Activated T-cell treated with anti-CD3 and anti-CD28 coated beads for 4 hours (primary cell): ENCODE measurements around the gene DAB2IP.
"Not testable (repeated sequence)": the region's sequence is repeated elsewhere in the genome, so short reads cannot be mapped to it uniquely, and the experiment has no call there.

ENCODE experiments used
- DNase-seq: peaks from one replicate; pipeline ENCODE4 v3.0.0-alpha.2; 2020

Gene DAB2IP

DNA sequence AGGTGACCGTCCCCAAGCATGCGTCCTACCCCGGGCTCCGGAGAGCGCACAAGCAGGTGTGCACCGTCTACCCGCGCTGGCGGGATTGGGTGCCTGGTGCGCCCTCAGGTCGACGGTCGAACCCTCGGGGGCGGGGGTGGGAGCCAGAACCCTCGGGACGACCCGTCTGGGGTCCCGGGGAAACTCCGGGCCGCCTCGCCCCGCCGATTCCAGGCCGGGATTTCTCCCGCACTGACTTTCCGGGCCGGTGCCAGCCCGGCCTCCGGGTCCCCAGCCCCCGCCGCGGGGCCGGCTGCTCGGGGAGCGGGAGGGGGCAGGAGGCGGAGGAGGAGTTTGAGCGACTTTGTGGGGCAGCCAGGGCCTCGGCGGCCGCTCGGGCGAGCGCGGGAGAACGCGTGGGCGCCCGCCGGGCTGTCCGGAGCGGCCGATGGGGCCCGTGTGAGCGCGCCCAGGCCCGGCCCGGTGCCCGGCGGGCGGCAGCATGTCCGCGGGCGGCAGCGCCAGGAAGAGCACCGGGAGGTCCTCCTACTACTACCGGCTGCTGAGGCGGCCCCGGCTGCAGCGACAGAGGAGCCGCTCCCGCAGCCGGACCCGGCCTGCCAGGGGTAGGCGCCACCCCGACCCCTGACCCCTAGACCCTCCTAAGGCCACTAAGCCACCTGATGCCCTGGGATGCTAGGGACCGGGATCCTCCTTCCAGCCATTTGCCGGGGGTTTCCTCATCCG, at the start of gene DAB2IP:
DAB2IP (plus strand) TSS at position 340 of the 726 bp plus-strand sequence; CDS start at position 482, 142 bp downstream.
- no peak for DNase-seq

DNA sequence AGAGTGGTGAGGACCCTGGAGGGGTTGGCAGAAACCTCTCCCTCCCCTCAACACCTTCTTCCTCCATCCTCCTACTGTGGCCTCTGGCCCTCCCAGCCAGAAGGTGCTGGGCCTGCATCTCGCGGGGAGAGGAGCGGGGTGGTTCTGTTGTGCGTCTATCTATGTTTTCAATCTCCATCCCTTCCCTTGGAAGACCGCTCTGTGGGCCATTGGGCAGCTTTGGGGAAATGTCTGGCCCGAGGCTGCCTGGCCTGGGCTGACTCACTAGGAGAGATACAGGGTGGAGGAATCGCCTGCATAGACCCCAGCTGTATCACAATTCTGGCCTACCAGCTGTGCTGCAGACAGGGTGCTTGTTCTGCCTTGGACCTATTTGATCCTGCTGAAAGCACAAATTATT, 48.4 kb upstream of the DAB2IP start:
- no peak for DNase-seq

- DNase-seq: no peak
These were observed 47.2 kb upstream of the DAB2IP start for GRCh38 chr9:121604242-121604641.

DNA sequence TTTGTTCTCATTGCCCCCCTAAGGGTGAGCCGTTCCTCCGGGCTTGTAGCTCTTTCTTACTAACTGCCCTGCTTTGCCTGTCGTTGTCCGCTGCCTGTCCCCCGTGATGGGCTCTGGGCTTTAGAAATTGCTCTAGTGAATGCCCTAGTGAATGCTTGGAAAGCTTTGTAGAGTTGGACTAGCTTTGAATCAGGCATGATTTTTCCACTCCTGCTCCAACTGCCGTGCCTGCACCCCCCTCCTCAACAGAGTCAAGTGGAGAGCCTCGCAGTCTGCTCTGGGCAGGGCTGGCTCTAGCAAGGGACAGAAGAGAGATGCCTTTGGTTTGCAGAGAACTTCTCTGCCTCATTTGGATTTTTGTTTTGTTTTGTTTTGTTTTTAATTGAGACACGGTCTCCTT, 46.8 kb upstream of the DAB2IP start:
- DNase-seq: no peak

DNA sequence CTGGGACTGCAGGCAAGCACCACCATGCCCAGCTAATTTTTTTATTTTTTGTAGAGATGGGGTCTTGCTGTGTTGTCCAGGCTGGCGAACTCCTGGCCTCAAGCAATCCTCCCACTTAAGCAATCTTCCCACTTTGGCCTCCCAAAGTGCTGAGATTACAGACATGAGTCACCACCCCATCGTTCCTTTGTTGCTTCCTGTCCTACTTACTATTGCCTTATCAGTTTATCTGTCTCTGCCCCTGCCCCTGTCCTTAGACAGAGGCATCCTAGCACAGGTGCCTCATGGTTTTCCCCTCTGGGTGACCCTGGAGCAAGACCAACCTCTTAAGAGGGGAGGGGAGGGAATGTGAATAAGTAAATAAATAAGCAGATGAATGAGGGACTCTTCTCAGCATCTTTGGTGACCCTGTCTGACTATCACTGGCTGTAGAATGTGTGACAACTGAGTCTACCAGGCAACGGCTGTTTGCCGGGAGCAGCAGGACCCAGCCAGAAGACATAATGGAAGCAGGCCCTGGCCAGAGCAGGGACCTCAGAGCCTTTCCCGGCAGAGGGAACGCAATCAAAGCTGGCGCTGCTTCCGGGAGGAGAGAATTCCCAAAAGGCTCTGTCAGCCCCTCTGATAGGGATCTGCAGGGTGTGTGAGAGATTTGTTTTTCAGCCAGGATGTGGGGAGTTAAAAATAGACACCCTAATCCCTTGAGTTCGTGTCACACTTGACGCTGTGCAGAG, 43.8 kb upstream of the DAB2IP start:
- DNase-seq: no peak

GRCh38 chr9:121608168-121608853, 43.1 kb upstream of the DAB2IP start:
- DNase-seq: no peak

GRCh38 chr9:121609822-121610637, 41.4 kb upstream of the DAB2IP start:
- DNase-seq: no peak

GRCh38 chr9:121610638-121610953, 40.8 kb upstream of the DAB2IP start:
- DNase-seq: no peak

DNA sequence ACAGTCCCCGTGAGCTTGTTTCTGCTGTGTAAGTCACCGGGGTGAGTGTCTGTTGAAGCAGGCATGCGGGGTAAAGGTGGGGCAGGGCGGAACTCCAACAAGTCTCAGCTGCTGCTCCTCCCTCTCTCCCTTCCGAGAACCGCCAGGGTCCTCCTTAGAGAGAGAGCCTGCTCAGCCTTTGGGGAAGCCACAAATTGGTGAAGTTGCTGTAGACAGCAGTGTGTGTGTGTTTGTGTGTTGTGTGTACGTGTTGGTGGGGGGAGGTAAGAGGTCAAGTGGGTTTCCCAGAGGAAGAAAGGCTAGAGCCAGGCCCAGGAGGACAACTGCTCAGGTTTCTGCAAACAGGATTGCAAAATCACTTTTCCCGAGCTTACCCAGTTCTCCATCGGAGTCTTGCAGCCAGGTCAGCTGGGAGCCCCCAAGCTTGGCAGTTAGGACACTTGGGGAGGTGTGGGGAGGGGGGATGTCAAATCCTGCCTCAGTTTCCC, 38.9 kb upstream of the DAB2IP start:
- DNase-seq: no peak

GRCh38 chr9:121613009-121613752, 38.3 kb upstream of the DAB2IP start:
- DNase-seq: no peak

DNA sequence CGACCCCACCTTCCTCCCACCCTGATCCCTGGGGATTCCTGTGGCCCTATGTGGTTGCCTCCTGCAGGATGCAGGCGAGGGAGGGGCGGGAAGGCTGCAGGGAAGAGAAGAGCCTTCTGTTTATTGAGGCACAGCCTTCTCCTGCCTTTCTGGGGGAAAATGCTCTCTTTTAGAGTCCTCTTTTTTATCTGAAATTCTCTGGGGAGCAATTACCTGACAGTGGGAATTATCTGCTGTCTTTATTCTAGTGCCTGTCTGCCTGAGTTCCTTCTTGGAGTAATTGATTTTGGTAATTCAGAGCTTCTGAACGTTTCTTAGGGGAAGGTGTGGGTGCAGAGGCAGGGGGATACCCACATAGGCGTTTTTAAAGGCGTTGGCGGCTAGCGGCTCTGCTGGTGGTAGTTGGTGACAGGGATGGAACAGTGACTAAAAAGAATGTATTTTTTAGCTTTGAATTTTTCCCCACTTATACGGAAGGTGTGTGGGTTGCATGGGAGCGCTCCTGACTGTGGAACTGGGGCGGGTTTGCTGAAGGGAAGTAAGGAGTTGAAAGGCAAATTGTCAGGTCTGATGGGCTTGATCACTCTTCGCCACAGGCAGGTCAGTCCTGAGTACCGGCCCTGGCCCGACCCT, 35.2 kb upstream of the DAB2IP start:
- no peak for DNase-seq

GRCh38 chr9:121618504-121618903, 32.9 kb upstream of the DAB2IP start:
- no peak for DNase-seq

DNA sequence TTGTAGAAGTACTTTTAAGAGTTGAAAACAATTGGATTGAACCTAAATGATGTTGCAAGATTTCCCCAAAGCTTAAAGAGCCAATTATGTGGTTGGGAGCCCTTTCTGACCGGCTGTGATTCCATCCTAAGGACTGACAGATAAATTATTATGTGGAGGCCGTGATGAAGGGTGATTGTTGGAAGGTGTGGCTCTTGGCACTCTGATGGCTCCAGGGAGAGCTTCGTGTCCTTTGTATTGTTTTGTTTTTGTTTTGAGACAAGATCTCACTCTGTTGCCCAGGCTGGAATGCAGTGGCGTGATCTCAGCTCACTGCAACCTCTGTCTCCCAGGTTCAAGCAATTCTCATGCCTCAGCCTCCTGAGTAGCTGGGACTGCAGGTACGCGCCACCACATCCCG, 32.5 kb upstream of the DAB2IP start:
- DNase-seq: not testable (repeated sequence)

DNA sequence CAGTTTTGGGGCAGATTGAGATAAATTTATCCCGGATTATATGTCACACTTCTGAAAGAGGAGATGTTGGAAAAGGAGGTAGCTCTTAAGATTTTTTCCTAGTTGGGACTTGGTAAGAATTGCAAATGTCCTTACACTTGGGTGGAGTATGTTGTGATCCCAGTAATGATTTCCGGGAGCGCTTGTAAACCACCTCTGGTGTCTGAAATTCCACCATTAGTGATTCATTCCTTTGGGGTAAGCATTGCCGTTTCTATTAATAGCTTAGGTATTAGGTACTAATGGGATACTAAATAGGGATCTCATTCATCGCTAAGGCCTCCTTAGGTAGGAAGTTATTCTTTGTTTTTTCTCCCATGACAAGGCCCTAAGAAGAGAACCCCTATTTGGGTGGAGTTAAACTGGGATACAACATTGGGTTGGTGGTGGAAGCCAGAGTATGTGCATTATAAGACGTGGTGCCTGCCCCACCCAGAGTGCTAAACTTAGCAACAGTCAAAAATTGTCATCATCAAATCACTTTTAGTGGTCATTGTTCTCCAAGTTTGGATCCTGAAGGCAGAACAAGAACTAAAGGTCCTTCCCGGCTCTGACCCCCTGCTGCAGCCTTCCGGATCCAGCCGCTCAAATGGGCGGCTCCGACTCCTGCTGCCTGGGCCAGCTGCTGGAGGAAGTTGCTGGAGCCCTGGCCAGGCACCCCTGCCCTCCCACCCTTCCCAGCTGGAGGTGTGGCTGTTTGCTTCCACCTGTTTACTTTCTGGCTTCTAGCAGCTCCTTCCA, 31.7 kb upstream of the DAB2IP start:
- DNase-seq: no peak

GRCh38 chr9:121620325-121620673, 31.1 kb upstream of the DAB2IP start:
- no peak for DNase-seq

DNA sequence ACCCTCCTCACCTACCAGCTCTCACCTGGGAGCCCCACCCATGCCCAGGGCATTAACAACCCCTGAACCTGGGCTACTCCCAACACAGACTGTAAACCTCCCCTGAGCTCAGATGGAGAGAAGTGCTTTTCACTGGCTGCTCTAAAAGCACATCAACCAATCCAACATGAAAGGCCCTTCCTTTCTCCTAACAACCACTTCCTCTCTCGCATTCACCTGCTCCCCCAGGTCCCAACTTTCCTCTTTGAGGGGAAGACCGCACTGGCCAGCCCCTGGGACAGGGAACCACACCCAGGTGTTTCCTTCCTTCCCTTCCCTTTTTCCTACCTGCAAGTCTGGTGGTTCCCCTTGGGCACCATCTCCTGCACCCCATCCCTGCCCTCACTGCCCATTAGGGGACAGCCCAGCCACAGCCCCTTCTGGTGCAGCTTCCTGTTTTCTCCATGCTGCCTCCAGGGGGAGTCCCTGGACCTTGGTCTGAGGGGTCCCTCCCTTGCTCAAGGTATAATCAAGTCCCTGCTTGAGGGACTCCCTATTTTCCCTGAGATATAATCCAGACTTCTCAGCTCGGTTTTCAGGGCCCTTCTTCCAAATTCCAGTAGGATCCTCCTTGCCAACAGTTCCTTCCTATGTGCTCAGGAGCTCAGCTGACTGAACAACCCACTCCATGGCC, 30.5 kb upstream of the DAB2IP start:
- no peak for DNase-seq

DNA sequence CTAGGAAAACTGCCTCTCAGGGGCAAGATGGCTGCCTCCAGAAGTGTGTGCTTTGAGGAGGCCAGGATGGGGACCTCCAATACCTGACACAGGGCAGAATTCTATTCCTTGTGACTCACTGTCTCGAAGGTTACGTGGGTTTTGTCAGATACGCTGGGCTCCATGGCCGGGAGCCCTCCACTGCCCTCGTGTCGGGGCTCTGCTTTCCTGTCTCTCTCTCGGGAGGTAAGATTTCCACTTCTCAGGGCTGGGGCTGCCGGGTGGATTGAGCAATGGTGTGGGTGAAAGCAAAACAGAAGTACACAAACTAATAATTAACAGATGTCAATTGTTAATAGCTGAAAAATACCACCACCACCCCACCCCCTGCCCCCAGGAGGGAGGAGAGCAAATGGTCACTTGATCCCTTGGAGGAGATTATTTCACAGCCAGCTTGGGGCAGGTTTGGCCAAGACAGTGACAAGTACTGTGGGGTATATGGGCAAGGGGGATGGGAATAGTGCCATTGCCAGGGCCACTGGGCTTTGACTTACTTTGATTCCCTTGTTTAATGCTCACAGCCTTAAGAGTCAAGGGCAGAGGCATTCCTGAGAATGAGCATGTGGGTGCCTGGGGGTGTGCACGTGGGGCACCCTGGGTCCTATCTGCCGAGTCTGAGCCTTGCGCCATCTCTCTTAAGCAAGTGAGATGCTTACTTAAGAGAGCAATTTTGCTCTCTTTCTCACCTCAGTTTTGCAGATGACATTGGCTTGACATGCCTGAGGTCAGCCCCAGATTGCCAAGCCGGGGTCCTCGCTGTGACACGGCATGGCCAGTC, 28.8 kb upstream of the DAB2IP start:
- no peak for DNase-seq

DNA sequence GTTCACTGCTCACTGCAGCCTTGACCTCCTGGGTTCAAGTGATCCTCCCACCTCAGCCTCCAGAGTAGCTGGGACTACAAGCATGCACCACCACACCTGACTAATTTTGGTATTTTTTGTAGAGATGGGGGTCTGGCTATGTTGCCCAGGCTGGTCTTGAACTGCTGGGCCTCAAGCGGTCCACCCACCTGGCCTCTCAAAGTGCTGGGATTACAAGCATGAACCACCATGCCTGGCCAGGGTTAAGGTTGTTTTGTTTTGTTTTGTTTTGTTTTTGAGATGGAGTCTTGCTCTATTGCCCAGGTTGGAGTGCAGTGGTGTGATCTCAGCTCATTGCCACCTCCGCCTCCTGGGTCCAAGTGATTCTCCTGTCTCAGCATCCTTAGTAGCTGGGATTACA, 28.0 kb upstream of the DAB2IP start:
- DNase-seq: not testable (repeated sequence)

DNA sequence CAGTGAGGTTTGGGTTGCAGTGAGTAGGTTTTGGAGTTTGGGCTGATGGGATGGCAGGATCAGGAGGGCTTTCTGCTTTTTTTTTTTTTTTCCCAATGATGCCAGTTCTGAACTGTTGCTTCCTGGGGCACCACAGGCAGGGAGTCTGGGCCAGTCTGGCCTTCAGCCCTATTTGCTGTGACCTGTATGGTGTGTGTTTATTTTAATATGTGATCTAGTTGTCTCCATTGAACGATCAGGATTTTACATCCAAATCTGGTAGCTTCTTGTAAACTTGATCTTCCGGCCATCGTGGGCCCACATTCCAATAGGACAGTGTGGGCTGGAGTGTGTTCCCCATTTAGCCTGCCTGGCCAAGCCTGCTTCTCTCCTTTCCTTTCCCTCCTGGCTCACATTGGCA, 25.8 kb upstream of the DAB2IP start:
- no peak for DNase-seq

DNA sequence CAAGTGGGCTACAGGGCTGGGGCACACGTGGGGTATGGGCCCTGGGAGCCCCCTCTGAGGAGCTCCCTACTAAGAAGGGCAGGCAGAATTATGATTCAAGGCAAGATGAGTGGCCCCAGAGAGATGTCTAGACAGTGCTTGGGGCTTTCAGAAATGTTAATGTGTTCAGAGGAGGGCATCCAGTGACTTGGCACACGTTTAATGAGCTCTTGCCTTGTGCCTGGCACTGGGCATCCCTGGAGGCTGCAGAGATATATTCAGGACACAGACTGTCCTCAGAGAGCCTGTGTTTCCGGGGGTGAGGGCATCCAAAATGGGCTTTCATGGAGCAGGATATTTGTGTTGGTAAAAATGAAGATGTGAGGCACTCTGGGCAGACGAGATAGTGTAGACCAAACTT, 25.4 kb upstream of the DAB2IP start:
- DNase-seq: no peak
